K562 (cell line): ENCODE measurements around the gene ANKLE1. TPM values are rescaled to one million over a fixed set of nuclear protein-coding genes. Genes with fewer than 3 reads are reported as not detected.
A peak's percentile ranks its signal among the peaks of the same experiment; 100 is the strongest.

Source experiments
- ARID2 ChIP-seq: fragments of 450-650 bp; IDR thresholded peaks from 2 replicates; pipeline ENCODE4 v1.6.1; 2017; ENCODE audit warnings: antibody characterized with exemption, mild to moderate bottlenecking
- BCOR ChIP-seq: fragments of 450-650 bp; IDR thresholded peaks from 2 replicates; pipeline ENCODE4 v1.6.1; 2016
- CCNT2 ChIP-seq: IDR thresholded peaks from 2 replicates; pipeline ENCODE4 v1.6.1; 2011; ENCODE audit warnings: borderline replicate concordance, low read depth, mild to moderate bottlenecking, moderate library complexity, mixed read lengths, low read length; ENCODE audit not compliant: insufficient read length; ENCODE audit errors: extremely low read depth
- CXXC5 ChIP-seq: fragments of 250-450 bp; sonication (Bioruptor Pico); IDR thresholded peaks from 2 replicates; pipeline ENCODE4 v1.8.0; 2022; ENCODE audit warnings: inconsistent platforms, mild to moderate bottlenecking, moderate library complexity
- FOXP4 ChIP-seq: sonication (generic); formaldehyde crosslinking; IDR thresholded peaks from 2 replicates; pipeline ENCODE4 v1.8.0; 2022; ENCODE audit warnings: mild to moderate bottlenecking, missing genetic modification reagents, borderline replicate concordance
- HDAC1 ChIP-seq, 2 experiments: fragments of 450-650 bp; IDR thresholded peaks; 2 replicates each; pipeline ENCODE4 v1.6.1; 2016 to 2017; ENCODE audit warnings: inconsistent platforms in 1 of 2, mild to moderate bottlenecking in 1 of 2, moderate library complexity in 1 of 2
- IFI16 ChIP-seq: fragments of 250-450 bp; sonication (Bioruptor Pico); IDR thresholded peaks from 2 replicates; pipeline ENCODE4 v2.1.2; 2022; ENCODE audit warnings: mild to moderate bottlenecking, inconsistent platforms
- KLF16 ChIP-seq: IDR thresholded peaks from 2 replicates; pipeline ENCODE4 v1.6.1; 2016; ENCODE audit warnings: antibody characterized with exemption
- MNT ChIP-seq, 2 experiments: fragments of 450-650 bp; conservative IDR thresholded peaks; 2 replicates each; pipeline ENCODE4 v1.6.1; 2017; ENCODE audit warnings: mild to moderate bottlenecking in 2 of 2, moderate library complexity in 2 of 2
- MTA3 ChIP-seq: fragments of 450-650 bp; formaldehyde crosslinking; IDR thresholded peaks from 2 replicates; pipeline ENCODE4 v1.6.1; 2017; ENCODE audit warnings: mild to moderate bottlenecking, borderline replicate concordance
- PHB ChIP-seq: fragments of 250-450 bp; sonication (Bioruptor Pico); IDR thresholded peaks from 2 replicates; pipeline ENCODE4 v1.5.0; 2021
- RAD21 ChIP-seq, 2 experiments: fragments of 250-450 bp in 1 of 2; fragments of 450-650 bp in 1 of 2; sonication (Bioruptor Pico) in 1 of 2; formaldehyde crosslinking in 1 of 2; IDR thresholded peaks in 1 of 2; conservative IDR thresholded peaks in 1 of 2; 2 replicates each; pipeline versions ENCODE4 v1.4.0 to v1.8.0; 2020 to 2022; ENCODE audit warnings: mild to moderate bottlenecking in 2 of 2, moderate library complexity in 1 of 2
- RB1 ChIP-seq: fragments of 450-650 bp; IDR thresholded peaks from 2 replicates; pipeline ENCODE4 v1.6.1; 2017; ENCODE audit warnings: low read depth, mild to moderate bottlenecking
- RUNX1 ChIP-seq: sonication (generic); IDR thresholded peaks from 2 replicates; pipeline ENCODE4 v1.6.1; 2016; ENCODE audit warnings: antibody characterized with exemption, low read depth
- SMAD4 ChIP-seq: fragments of 250-450 bp; sonication (Bioruptor Pico); conservative IDR thresholded peaks from 2 replicates; pipeline ENCODE4 v1.8.0; 2021; ENCODE audit warnings: inconsistent platforms, mild to moderate bottlenecking, moderate library complexity
- SMARCA5 ChIP-seq: fragments of 450-650 bp; IDR thresholded peaks from 2 replicates; pipeline ENCODE4 v1.6.1; 2016
- ZBTB2 ChIP-seq: fragments of 450-650 bp; IDR thresholded peaks from 2 replicates; pipeline ENCODE4 v1.6.1; 2016; ENCODE audit warnings: antibody characterized with exemption
- ZNF274 ChIP-seq: IDR thresholded peaks from 2 replicates; pipeline ENCODE4 v1.6.1; 2011; ENCODE audit warnings: low read depth, mild to moderate bottlenecking, low read length, moderate library complexity, borderline replicate concordance
- polyA plus RNA-seq, 8 experiments: library from polyadenylated mRNA; depleted of rRNA in 4 of 8; stranded (reverse) in 5 of 8; unstranded in 3 of 8; fragments of >200 nt; fragmentation: Nextera tagmentation in 2 of 8; fragmentation: Illumina TruSeq in 1 of 8; extraction: Ambion mirVana in 2 of 8; extraction: Trizol in 1 of 8; gene quantifications; 2 replicates each; pipeline versions ENCODE4 v1.2.1 to v1.2.3, GENCODE V29; 2011 to 2014; ENCODE audit warnings: inconsistent platforms in 1 of 8, missing spikeins in 1 of 8
- total RNA-seq, 7 experiments: library from RNA; depleted of rRNA in 6 of 7; stranded (reverse); fragments of >200 nt in 6 of 7; fragmentation: Illumina TruSeq in 2 of 7; extraction: Trizol in 2 of 7; gene quantifications; 2 replicates each; pipeline versions ENCODE4 v1.2.1 to v1.2.3, GENCODE V29; 2011 to 2021; ENCODE audit warnings: low replicate concordance in 1 of 7
- TF ChIP-seq, protein P1 (sequence below), 2 experiments: fragments of 450-650 bp; IDR thresholded peaks; 2 replicates each; pipeline ENCODE4 v1.6.1; 2018; ENCODE audit warnings: mild to moderate bottlenecking in 2 of 2, low read depth in 1 of 2; ENCODE audit not compliant: partially characterized antibody in 2 of 2

The ANKLE1 gene
- total and polyA plus RNA-seq, 9 of the 15 experiments (the other 6 are each of a cell fraction or from before 2014, with no cell fraction given), result 0.63 to 9.2 (median 2.9) TPM

DNA sequence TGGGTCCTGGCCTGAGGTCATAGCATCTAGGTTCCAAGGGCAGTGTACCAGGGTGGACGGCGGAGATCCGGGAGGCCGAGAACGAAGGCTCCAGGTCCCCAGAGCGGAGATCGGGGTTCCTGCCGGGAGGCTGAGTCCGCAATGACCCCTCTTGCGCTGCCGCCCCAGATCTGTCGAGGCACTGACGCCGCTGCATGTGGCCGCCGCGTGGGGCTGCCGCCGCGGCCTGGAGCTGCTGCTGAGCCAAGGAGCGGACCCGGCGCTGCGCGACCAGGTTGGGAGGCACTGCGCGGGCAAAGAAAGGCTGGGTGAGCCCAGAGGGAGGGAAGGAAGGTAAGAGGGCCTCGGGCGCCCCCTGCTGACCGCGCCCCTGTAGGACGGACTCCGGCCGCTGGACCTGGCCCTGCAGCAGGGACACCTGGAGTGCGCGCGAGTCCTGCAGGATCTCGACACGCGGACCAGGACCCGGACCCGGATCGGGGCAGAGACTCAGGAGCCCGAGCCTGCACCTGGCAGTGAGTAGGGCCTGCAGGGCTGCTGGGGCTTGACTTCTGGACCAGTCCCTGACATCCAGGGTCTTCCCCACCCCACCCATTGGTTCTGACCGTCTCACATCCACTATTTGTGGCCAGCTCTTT is 906 bp downstream of the ANKLE1 start (continued):
- TF ChIP-seq CXXC5 (CRISPR knock-in tag) (peak; percentile 51), ZBTB2 (peak; percentile 46; the same call in 1 of the 2 replicates), ZNF274 (no peak), BCOR (peak; percentile 64), CCNT2 (peak; percentile 36), SMAD4 (CRISPR knock-in tag) (0 out of 2 replicates have a peak, but pooled peaks have one; percentile 44), RB1 (peak; percentile 84), PHB (0 out of 2 replicates have a peak, but pooled peaks have one; percentile 41), MTA3 (peak; percentile 88), RUNX1 (no peak), FOXP4 (CRISPR knock-in tag) (peak; percentile 52; the same call in 1 of the 2 replicates), MNT (conservative IDR thresholded peaks at IDR 0.05) (peak in 1 of 2 experiments; percentile 31; a peak in 1 of 4 replicates), RAD21 (CRISPR knock-in tag; conservative IDR thresholded peaks at IDR 0.05 in 1 of 2, IDR thresholded peaks at IDR 0.05 in 1 of 2) (peak; percentile 86 to 94), IFI16 (no peak), ARID2 (peak; percentile 83; the same call in 1 of the 2 replicates), SMARCA5 (no peak), HDAC1 (IDR thresholded peaks at IDR 0.05) (0 out of 4 replicates have a peak, but pooled peaks of 1 of the 2 experiments have one; percentile 25), KLF16 (0 out of 2 replicates have a peak, but pooled peaks have one; percentile 14)
- TF ChIP-seq, protein P1, sequence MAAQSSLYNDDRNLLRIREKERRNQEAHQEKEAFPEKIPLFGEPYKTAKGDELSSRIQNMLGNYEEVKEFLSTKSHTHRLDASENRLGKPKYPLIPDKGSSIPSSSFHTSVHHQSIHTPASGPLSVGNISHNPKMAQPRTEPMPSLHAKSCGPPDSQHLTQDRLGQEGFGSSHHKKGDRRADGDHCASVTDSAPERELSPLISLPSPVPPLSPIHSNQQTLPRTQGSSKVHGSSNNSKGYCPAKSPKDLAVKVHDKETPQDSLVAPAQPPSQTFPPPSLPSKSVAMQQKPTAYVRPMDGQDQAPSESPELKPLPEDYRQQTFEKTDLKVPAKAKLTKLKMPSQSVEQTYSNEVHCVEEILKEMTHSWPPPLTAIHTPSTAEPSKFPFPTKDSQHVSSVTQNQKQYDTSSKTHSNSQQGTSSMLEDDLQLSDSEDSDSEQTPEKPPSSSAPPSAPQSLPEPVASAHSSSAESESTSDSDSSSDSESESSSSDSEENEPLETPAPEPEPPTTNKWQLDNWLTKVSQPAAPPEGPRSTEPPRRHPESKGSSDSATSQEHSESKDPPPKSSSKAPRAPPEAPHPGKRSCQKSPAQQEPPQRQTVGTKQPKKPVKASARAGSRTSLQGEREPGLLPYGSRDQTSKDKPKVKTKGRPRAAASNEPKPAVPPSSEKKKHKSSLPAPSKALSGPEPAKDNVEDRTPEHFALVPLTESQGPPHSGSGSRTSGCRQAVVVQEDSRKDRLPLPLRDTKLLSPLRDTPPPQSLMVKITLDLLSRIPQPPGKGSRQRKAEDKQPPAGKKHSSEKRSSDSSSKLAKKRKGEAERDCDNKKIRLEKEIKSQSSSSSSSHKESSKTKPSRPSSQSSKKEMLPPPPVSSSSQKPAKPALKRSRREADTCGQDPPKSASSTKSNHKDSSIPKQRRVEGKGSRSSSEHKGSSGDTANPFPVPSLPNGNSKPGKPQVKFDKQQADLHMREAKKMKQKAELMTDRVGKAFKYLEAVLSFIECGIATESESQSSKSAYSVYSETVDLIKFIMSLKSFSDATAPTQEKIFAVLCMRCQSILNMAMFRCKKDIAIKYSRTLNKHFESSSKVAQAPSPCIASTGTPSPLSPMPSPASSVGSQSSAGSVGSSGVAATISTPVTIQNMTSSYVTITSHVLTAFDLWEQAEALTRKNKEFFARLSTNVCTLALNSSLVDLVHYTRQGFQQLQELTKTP (IDR thresholded peaks at IDR 0.05; ENCODE audit: low read depth in 1 of 2, partially characterized antibody in 2 of 2), result no peak
